GM19328 (cell line): Measurements from ENCODE around the gene SMOC2.
"Not testable (repeated sequence)": the region's sequence is repeated elsewhere in the genome, so short reads cannot be mapped to it uniquely, and the experiment has no call there.

ENCODE experiments used
- ATAC-seq: cut with Tn5 transposase; IDR thresholded peaks from one replicate; pipeline ENCODE4 v1.9.1; 2021; ENCODE audit warnings: mild to moderate bottlenecking, moderate library complexity; ENCODE audit not compliant: unreplicated experiment

SMOC2 gene

DNA sequence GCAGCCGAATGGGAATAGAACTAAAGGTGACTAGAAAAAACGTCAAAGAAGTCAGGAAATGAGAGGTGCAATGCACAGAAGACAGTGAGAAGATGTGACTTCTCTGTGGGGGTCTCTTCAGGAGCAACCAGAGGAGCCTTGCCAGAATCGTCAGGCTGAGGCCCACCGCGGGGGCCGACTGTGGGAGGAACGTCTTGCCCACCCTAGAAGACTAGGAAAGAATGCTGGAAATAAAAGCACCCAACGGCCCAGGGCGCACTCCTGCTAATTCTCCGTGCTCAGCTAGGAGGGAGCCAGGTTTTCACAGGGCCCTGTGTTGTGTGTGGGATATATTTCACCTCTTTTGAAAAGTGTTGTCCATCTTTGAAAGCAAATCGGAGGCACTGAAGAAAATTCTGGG lies 129.2 kb downstream of the SMOC2 start:
- no peak for ATAC-seq

DNA sequence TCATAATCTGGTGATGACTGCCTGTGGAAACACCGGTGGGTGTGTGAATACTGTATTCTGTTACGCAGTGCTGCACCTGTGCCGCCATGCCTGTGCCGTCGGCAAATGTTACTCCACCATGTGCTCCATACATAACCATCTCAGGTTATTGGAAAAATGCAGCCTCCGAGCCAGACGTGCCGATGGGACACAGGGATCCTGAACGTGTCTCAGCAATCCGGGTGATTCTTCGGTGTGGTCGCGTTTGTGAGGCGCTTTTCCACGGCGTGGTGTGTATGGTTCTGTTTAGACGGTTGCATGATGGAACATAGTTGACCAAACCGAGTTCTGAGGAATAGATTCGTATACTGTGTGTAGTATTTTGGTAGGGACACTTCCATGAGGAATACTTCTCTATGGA lies 130.3 kb downstream of the SMOC2 start:
- ATAC-seq: no peak

DNA sequence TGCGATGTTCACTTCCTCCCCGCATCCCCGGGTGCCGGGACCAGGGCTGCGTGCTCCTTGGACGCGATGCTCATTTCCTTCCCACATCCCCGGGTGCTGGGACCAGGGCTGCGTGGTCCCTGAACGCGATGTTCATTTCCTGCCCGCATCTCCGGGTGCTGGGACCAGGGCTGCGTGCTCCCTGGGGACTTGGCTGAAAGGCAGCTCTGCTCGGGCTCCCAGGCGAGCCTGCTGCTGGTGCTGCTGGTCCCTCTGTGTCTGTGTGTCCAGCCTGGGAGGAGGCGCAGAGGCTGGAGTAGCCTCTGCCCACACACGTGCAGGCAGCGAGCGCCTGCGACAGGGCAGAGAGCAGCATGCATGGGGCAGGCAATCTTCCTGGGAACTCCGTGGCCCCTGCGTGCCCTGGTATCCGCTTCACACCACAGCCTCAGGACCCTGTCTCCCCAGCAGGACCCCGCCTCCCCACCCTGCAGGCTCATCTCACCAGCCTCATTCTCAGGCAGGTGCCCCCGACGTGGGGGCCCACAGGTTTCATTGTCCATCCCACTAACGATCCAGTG lies 132.4 kb downstream of the SMOC2 start:
- not testable (repeated sequence) for ATAC-seq

DNA sequence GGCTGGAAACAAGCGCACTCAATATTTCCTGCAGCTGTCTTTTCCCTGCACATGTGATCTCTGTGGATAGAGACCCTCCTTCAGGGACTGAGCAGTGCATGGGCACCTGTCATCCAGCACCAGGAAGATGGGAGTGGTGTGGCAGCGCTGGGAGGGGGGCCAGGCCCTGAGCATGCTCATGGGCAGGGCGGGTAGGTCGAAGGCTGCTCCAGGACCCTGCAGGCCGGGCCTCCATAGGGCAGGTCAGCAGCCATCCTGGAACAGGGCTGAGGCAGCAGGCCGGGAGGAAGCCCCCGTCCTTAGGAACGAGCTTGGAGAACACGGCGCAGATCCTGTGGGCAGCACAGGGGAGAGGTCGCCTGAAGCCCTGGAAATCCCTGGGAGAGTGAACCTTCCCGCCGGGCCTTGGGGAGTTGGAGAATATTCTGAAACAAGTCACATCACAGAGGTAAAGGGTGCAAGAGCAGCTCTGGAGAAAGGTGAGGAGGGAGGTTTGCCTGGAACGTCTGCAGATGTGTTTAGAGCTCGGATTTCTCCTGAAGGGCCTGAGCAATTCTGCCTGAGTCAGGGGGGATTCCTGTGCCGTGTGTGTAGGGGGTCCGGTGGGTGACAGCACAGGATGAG lies 133.2 kb downstream of the SMOC2 start:
- no peak for ATAC-seq

DNA sequence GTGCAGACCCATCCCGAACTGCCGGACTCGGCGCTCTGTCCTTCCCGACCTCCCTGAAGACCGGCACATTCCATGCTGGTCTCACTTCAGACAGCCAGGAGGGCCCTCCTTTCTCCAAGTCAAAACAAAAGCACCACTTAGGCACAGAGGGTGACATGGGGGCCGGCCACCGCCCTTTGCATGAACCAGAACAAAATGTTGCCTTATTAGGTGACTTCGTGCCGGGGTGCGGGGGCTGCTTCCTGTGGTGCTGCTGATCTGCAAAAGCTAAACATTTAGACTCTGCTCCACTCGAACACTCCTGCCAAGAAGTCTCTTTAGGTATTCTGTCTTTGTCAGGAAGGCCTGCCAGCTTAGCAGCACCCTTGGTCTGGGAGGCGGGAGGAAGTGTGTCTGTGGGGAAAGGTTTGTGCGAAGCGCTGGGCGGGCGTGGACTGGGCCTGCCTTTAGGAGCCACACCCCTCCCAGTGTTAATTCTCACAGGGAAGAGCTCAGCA lies 133.8 kb downstream of the SMOC2 start:
- ATAC-seq: no peak

DNA sequence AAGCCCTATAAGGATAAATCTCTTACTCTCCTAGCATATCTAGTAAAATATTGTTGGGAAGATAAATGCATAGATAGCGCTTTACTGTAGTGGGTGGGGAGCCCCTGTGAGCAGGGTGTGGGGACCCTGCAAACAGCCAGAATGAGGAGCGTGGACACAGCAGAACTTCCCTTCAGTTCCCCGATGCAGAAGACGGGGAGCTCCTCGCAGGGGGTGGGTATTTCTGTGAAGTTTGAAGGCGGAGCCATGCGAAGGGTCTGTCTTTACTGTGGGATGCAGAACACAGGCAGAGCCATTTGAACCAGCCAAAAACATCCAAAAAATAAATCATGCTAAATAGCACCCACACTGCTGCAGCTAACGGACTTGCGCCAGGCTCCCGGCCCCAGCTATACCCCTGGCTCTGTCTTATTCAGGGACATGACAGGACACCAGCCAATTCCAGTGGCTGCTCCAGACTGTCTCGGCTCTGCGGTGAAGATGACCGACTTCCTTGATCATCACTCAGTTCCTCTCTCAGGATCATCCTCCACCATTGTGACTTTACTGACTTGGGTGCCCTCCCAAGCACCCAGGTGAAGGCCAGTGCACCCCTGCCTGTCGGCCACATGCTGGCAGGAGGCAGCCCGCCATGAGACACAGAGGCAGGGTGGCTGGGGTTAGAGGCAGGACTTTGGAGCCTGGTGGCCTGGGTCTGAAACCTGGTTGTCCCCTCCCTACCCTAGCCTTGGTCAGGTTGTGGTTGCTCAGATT lies 134.5 kb downstream of the SMOC2 start:
- ATAC-seq: no peak

DNA sequence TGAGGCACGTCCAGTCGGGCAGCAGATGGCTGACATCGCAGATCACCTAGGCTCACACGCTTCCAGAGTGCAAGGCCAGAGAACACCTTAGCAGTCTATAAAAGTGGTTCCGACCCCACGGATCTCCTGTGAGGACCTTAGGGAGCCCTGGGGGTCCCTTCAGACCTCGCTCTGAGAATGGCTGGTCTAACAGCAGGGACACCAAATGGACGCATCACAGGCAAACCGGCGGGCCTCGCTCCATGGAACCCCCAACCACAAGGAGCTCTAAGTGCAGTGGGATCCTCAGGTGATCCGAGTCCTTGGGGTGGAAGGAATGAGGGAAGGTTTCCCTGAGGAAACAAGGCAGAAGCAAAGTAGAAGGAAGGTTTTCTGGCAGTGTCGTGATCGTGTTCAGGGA lies 135.4 kb downstream of the SMOC2 start:
- ATAC-seq: no peak

DNA sequence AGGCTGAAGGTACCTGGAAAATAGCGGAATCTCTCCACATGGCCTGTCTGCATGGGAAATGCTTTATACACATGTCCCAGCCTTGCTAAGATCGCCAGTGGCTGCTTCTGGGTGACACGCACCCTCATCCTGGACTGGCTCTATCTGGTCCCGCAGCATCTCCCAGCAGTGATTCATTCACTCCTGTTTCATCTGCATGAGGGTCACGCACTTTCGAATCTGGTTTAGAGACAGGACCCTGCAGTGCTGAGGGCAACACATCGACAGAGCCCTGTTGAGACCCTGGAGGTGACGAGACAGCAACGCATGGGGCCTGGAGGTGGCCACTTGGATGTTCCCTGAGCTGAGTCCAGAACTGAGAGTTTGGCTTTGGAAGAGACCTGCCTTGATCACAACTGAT lies 136.5 kb downstream of the SMOC2 start:
- no peak for ATAC-seq

DNA sequence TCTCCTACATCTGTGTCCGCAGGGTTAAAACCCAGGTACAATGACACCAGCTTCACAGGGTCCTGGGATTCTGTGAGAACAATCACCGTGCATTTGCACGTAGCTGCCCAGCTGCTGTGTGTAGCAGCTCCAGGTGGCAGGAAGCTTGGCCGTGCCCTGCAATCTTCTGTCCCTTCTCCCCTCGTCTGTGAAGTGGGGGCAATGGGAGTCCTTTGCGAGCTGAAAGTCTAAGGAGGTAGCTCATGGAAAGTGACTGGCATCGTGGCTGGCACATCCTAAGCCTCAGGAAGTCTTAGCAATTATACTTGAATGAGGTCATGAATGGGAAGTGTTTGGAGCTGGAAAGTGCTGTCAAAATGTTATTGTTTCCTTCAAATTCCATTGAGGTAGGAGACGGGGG lies 137.1 kb downstream of the SMOC2 start:
- no peak for ATAC-seq

DNA sequence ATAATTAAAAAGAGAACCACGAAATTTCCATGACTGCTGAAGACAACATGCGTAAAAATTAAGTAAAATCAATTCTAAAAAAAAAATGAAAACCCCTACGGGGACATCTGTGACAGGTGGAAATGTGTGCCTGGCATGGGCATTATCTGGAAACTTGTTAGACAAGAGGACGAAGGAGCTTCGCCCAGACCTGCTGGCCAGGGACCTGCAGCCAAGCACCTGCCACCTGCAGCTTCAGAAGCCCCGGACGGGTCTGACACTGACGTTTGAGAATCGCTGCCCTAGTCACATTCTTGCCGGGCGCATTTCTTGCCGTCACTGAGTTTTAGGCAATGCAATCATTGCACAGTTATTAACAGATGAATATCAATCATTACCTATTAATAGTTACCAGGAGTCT lies 140.3 kb downstream of the SMOC2 start:
- no peak for ATAC-seq

DNA sequence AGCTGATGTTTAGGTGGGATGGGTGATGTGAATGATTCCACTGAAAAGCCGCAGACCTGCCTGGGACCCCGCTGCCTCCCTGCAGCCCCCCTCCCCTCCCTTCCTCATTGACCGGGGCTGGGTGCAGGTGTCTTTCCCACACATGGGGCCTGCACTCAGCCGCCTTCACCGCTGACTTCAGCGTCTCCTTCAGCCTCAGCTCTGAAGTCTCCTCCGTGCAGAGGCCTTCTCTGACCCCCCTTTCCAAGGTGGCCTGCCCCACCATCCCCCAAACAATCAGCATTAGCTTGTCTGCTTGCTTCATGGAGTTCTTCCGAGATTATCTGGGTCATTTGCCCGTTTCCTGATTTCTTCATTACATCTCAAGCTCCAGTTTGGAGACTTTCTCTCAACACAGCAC lies 140.7 kb downstream of the SMOC2 start:
- no peak for ATAC-seq

DNA sequence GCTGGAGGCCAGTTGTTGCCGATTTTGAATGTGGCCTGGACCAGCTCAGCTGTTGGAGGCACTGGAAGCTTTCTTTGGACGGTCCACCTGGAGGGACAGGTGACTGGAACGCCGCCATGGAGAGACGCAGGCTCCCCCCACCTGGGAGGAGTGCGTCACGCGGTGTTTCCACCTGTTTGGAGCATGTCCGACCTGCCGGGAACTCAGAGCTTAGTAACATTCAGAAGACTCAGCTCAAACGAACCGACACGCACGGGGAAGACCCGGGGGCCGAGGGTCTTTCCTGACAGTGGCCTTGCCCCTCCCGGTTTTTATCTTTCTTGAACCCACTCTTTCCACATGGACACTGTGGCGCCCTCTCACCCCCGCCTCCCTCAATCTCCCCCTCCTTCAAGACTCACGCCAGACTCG lies 141.6 kb downstream of the SMOC2 start:
- ATAC-seq: no peak

DNA sequence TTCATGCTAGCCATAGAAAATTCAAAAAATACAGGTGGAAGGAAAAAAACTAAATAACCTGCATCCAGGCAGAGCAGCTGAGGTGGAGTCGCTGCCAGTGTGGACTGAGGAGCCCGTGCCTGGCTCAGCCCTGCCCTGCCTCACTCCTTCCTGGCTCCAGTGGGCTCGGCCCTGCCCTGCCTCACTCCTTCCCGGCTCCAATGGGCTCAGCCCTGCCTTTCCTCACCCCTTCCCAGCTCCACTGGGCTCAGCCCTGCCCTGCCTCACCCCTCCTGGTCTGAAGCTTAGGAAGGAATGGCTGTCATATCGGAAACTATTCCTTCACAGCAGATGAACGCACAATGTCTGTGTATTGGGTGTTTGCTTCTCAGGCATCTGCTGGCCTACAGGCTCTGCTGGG lies 142.1 kb downstream of the SMOC2 start:
- ATAC-seq: no peak

DNA sequence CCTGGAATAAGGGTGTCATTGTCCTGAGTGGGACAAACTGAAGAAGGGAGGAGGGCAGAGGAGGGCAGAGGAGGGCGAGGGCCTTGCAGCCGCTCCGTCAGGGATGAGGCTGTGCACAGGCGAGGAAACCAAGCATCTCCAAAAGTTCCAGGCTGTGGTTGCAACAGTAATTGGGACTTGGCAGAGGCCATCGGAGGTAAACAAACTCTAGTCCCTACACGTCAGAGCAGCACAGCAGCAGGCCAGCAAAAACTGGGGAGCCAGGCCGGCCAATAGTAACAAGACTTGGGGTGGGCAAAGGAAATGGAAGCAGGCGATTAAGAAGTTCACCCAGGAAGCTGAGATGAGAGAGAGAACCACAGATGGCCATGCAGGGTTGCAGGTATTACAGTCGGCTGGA lies 142.8 kb downstream of the SMOC2 start:
- ATAC-seq: no peak

DNA sequence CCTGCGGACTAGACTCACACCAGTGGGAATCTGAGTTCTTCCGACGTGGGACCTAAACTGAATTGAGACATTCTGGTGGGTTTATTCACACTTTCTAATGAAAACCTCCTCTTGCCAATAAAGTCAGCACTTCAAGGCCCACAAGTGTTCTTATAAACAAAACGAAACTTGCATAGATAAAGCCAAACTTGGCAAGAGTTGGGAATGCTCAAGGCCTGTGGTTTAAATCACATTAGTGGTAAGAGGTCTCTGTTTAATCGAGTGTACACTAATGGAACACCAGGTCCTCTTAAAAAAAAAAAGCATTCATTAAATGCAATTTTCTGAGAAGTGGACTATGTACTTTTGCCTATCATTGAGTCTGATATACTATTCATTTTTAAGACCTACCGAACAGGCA lies 143.3 kb downstream of the SMOC2 start:
- ATAC-seq: no peak

DNA sequence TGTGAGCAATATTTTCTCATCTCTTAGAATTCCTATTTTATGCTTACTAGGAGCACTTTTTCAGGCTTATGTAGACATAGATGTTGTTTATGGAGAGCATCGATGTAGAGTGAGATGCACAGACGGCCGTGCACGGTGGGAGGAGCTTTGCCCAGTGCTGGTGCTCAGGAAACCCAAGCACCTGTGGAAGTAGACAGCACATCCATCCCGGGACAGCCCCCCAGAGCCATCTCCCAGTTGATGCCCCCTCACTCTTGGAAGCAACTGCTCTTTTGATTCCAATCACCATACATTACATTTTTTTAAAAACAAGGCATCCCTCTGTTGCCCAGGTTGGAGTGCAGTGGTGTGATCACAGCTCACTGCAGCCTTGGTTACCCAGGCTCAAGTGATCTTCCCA lies 143.7 kb downstream of the SMOC2 start:
- ATAC-seq: no peak

DNA sequence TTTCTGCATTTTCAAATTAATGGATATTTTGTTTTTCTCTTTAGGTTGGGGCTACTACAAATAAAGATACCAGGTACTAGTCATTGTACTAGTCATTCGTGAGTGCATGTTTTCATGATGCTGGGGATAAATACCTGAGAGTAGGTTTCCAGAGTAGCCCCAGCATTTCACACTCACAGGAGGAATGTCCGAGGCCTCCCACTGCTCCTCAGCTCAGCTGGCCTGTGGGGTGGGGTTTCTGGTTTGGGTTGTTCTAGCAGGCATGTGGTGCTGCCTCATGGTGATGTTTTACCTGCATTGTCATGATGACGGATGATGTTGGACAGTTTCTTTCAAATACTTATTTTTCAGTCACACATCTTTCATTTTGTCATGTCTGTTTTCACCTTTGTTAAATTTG lies 144.5 kb downstream of the SMOC2 start:
- no peak for ATAC-seq

DNA sequence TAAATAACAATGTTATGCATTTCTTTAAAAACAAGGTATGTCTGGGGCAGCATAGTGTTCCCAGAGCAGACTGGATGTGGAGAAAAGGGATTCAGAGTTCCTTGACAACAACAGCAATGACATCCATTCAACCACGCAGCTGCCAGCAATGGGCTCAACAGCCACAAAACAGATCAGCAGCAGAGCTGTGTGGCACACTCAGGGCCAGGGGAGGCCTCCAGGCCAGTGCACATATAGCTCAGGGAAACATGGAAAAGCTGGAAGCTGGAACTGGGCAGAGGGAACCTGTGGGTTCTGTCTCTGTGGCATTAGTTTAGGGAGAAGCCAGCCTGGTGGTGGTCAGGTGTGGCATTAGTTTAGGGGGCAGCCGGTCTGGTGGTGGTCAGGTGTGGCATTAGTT lies 148.3 kb downstream of the SMOC2 start:
- ATAC-seq: no peak

DNA sequence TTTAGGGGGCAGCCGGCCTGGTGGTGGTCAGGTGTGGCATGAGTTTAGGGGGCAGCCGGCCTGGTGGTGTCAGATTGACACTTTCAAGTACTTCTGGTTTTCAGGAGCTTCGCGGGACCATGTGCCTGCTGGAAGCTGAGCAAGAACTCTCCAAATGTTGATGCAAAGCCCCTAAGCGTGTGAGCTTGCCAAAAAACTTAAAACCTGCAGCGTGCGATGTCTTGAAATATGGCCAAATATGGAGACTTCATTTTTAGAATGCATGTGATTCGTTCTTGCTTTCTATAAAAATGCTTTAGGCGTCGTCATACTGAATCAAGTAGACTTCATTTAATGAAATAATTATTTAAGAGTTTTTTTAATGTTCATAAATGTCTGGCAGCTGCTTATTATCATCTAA lies 149.4 kb downstream of the SMOC2 start:
- ATAC-seq: no peak

DNA sequence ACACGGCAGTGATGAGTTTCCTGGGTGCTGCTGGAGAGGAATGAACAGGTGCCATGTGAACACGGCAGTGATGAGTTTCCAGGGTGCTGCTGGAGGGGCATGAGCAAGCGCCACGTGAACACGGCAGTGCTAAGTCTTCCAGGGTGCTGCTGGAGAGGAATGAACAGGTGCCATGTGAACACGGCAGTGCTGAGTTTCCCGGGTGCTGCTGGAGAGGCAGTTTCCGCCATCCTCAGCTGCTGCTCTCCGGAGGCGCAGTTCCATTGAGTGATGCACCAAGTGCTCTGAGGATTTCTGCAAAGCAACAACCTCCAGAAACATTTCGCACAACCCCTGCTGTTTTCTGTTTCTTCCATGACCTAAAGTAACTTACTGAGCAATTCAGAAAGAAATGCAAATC lies 155.4 kb downstream of the SMOC2 start:
- ATAC-seq: no peak

DNA sequence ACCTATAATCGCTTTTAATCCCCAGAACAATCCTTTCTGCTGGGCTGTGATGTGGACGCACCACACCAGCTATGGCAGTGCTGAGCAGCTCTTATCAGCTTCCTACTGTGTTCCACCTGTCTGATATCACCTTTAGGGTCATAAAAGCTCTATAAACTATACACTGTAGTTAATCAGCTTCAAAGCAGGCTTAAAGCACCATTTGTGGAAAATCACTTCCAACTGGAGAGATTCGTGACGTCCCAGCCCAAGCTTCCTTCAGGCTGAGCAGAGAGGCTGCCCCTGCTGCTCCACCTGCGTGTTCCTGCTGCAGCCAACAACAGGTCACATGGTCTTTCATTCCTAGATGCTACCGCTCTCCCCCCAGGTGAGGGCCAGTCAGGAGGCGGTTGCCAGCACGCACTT lies 156.5 kb downstream of the SMOC2 start:
- ATAC-seq: no peak
